Neural crest cell (in vitro differentiated cells): Measurements from ENCODE around the gene FAM135A. TPM values are rescaled to one million over a fixed set of nuclear protein-coding genes. Genes with fewer than 3 reads are reported as not detected.

Experiments
- DNase-seq: peaks from one replicate; pipeline ENCODE4 v3.0.0; 2021; ENCODE audit warnings: low read depth, mixed read lengths, low spot score
- H3K27ac Mint-ChIP-seq: one replicate; pipeline ENCODE4 v1.8.0; 2021; ENCODE audit warnings: mild to moderate bottlenecking, mixed read lengths; ENCODE audit not compliant: unreplicated experiment
- H3K27me3 Mint-ChIP-seq: 2 replicates; pipeline ENCODE4 v1.8.0; 2021; ENCODE audit warnings: low read depth, mild to moderate bottlenecking, mixed read lengths
- H3K36me3 Mint-ChIP-seq: 2 replicates; pipeline ENCODE4 v1.8.0; 2021; ENCODE audit warnings: low read depth, mild to moderate bottlenecking, mixed read lengths
- H3K4me1 Mint-ChIP-seq: 2 replicates; pipeline ENCODE4 v1.8.0; 2021; ENCODE audit warnings: mixed read lengths
- H3K4me3 Mint-ChIP-seq: one replicate; pipeline ENCODE4 v1.8.0; 2021; ENCODE audit warnings: mild to moderate bottlenecking, mixed read lengths
- H3K9me3 Mint-ChIP-seq: 2 replicates; pipeline ENCODE4 v1.8.0; 2021; ENCODE audit warnings: mixed read lengths
- total RNA-seq: library from RNA; stranded (reverse); gene quantifications from 2 replicates; pipeline ENCODE4 v1.2.1, GENCODE V29; 2021
- TF ChIP-seq, protein P1 (sequence below): fragments of 200-600 bp; sonication (generic); conservative IDR thresholded peaks from 2 replicates; pipeline ENCODE4 v1.5.0; 2021; ENCODE audit warnings: antibody characterized with exemption, mild to moderate bottlenecking

Gene FAM135A
- total RNA-seq, 1 donor from 2014 or later: 30.9 TPM

GRCh38 chr6:70527071-70527737 is 113.9 kb downstream of the FAM135A start:
- H3K36me3 Mint-ChIP-seq: peaks cover 6% of the 10 kb centered on the region
- H3K27me3 Mint-ChIP-seq: no peaks in the 10 kb centered on the region
- no peak overlapping the region for H3K27ac Mint-ChIP-seq
- H3K4me1 Mint-ChIP-seq: no peaks in the 10 kb centered on the region
- TF ChIP-seq, protein P1, sequence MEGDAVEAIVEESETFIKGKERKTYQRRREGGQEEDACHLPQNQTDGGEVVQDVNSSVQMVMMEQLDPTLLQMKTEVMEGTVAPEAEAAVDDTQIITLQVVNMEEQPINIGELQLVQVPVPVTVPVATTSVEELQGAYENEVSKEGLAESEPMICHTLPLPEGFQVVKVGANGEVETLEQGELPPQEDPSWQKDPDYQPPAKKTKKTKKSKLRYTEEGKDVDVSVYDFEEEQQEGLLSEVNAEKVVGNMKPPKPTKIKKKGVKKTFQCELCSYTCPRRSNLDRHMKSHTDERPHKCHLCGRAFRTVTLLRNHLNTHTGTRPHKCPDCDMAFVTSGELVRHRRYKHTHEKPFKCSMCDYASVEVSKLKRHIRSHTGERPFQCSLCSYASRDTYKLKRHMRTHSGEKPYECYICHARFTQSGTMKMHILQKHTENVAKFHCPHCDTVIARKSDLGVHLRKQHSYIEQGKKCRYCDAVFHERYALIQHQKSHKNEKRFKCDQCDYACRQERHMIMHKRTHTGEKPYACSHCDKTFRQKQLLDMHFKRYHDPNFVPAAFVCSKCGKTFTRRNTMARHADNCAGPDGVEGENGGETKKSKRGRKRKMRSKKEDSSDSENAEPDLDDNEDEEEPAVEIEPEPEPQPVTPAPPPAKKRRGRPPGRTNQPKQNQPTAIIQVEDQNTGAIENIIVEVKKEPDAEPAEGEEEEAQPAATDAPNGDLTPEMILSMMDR: no peak
- H3K4me3 Mint-ChIP-seq: no peak overlapping the region
- no peaks in the 10 kb centered on the region for H3K9me3 Mint-ChIP-seq
- DNase-seq: no peak

DNA sequence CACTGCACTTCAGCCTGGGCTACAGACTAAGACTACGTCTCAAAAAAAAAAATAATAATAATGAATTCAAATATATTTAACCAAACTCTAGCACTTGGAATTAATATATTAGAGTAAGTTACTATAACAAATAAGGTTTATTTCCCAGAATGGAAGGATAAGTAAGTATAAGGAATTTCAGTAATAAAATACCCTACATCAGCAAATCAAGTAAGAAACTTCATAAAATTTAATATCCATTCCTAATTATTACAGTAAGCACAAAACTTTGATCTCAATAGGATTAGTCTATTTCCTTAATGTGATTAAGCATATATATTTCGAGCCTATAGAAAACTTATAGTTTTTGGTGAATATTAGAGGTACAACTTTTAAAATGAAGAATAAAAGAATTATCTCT is 116.7 kb downstream of the FAM135A start:
- no peak overlapping the region for H3K27ac Mint-ChIP-seq
- TF ChIP-seq, protein P1: no peak
- H3K4me1 Mint-ChIP-seq: no peaks in the 10 kb centered on the region
- DNase-seq: no peak
- no peaks in the 10 kb centered on the region for H3K27me3 Mint-ChIP-seq
- peaks cover 2% of the 10 kb centered on the region for H3K36me3 Mint-ChIP-seq
- no peaks in the 10 kb centered on the region for H3K9me3 Mint-ChIP-seq
- no peak overlapping the region for H3K4me3 Mint-ChIP-seq

- peaks cover 5% of the 10 kb centered on the region for H3K36me3 Mint-ChIP-seq
- H3K27ac Mint-ChIP-seq: no peak overlapping the region
- DNase-seq: no peak
- H3K27me3 Mint-ChIP-seq: no peaks in the 10 kb centered on the region
- no peak overlapping the region for H3K4me3 Mint-ChIP-seq
- H3K9me3 Mint-ChIP-seq: no peaks in the 10 kb centered on the region
- no peaks in the 10 kb centered on the region for H3K4me1 Mint-ChIP-seq
- TF ChIP-seq, protein P1: no peak
Observed at GRCh38 chr6:70531133-70531532, 117.8 kb downstream of the FAM135A start.

DNA sequence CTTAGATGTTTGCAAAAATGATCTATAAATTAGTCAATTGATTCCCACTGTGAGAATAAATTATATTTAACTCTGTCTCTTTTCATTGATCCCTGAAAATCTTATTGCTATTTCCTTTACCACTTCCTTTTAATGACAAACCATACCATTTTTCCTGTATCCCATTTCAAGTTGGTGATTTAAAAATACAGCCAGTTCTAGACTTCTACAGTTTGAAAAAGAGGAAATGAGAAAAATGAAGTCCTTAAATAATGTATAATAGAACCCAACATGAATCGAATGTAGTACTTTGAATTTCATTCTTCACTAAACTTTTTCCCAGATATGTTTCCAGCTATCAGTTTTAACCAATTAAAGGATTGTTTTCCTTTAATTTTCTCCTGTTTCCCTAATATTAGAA is 124.0 kb downstream of the FAM135A start:
- no peaks in the 10 kb centered on the region for H3K9me3 Mint-ChIP-seq
- no peak overlapping the region for H3K27ac Mint-ChIP-seq
- no peaks in the 10 kb centered on the region for H3K27me3 Mint-ChIP-seq
- DNase-seq: no peak
- peaks cover 15% of the 10 kb centered on the region for H3K36me3 Mint-ChIP-seq
- peaks cover 12% of the 10 kb centered on the region for H3K4me1 Mint-ChIP-seq
- TF ChIP-seq, protein P1: no peak
- no peak overlapping the region for H3K4me3 Mint-ChIP-seq

DNA sequence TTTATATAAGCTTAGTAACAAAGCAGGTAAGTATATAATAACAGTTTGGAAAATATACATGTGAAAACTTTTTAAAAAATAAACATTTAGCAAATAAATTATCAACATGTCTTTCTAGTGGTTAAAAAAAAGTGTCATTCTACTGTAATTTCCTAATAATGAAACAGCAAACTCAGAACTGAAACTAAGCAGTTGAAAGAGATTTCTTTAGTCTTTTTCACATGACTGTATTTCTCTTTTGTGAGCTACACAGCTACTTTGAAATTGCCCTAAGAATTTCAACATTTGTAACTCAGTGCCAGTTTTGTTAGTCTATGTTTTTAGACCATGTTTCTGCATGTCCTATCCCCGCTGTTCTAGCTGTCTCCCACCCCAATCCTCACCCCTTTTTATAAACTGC is 125.1 kb downstream of the FAM135A start:
- H3K27me3 Mint-ChIP-seq: no peaks in the 10 kb centered on the region
- H3K4me1 Mint-ChIP-seq: peaks cover 12% of the 10 kb centered on the region
- TF ChIP-seq, protein P1: no peak
- H3K27ac Mint-ChIP-seq: no peak overlapping the region
- H3K9me3 Mint-ChIP-seq: no peaks in the 10 kb centered on the region
- no peak for DNase-seq
- H3K4me3 Mint-ChIP-seq: no peak overlapping the region
- H3K36me3 Mint-ChIP-seq: peaks cover 15% of the 10 kb centered on the region
